ENCODE data around the gene HES4.

The HES4 gene

GRCh38 chr1:984476-984814, 15.5 kb downstream of the HES4 start (continued):
- TF ChIP-seq PRDM10 (tag by site-specific recombination; IDR thresholded peaks at IDR 0.05) (no peak), ZNF792 (tag by site-specific recombination; IDR thresholded peaks at IDR 0.05) (no peak), ZNF155 (tag by site-specific recombination; IDR thresholded peaks at IDR 0.05) (no peak), ZNF513 (tag by site-specific recombination; IDR thresholded peaks at IDR 0.05) (no peak), YY2 (tag by site-specific recombination; IDR thresholded peaks at IDR 0.05) (no peak), ZNF37A (tag by site-specific recombination; IDR thresholded peaks at IDR 0.05) (no peak), PRDM2 (tag by site-specific recombination; IDR thresholded peaks at IDR 0.05; ENCODE audit: borderline replicate concordance) (no peak), ZNF629 (tag by site-specific recombination; IDR thresholded peaks at IDR 0.05) (0 out of 2 replicates have a peak, but pooled peaks have one; percentile 42), ZNF391 (tag by site-specific recombination; IDR thresholded peaks at IDR 0.05; ENCODE audit: borderline replicate concordance, low read depth) (no peak), ZNF521 (tag by site-specific recombination; IDR thresholded peaks at IDR 0.05) (no peak), ZNF423 (tag by site-specific recombination; IDR thresholded peaks at IDR 0.05) (no peak), ZNF518A (tag by site-specific recombination; conservative IDR thresholded peaks at IDR 0.05; ENCODE audit: low read depth) (peak; percentile 94)
- TF ChIP-seq, protein P1, sequence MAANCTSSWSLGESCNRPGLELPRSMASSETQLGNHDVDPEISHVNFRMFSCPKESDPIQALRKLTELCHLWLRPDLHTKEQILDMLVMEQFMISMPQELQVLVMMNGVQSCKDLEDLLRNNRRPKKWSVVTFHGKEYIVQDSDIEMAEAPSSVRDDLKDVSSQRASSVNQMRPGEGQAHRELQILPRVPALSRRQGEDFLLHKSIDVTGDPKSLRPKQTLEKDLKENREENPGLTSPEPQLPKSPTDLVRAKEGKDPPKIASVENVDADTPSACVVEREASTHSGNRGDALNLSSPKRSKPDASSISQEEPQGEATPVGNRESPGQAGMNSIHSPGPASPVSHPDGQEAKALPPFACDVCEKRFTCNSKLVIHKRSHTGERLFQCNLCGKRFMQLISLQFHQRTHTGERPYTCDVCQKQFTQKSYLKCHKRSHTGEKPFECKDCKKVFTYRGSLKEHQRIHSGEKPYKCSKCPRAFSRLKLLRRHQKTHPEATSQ (tag by site-specific recombination; IDR thresholded peaks at IDR 0.05), result no peak
- TF ChIP-seq, protein P2, sequence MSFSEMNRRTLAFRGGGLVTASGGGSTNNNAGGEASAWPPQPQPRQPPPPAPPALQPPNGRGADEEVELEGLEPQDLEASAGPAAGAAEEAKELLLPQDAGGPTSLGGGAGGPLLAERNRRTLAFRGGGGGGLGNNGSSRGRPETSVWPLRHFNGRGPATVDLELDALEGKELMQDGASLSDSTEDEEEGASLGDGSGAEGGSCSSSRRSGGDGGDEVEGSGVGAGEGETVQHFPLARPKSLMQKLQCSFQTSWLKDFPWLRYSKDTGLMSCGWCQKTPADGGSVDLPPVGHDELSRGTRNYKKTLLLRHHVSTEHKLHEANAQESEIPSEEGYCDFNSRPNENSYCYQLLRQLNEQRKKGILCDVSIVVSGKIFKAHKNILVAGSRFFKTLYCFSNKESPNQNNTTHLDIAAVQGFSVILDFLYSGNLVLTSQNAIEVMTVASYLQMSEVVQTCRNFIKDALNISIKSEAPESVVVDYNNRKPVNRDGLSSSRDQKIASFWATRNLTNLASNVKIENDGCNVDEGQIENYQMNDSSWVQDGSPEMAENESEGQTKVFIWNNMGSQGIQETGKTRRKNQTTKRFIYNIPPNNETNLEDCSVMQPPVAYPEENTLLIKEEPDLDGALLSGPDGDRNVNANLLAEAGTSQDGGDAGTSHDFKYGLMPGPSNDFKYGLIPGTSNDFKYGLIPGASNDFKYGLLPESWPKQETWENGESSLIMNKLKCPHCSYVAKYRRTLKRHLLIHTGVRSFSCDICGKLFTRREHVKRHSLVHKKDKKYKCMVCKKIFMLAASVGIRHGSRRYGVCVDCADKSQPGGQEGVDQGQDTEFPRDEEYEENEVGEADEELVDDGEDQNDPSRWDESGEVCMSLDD (tag by site-specific recombination; IDR thresholded peaks at IDR 0.05), result no peak
- TF ChIP-seq, protein P3, sequence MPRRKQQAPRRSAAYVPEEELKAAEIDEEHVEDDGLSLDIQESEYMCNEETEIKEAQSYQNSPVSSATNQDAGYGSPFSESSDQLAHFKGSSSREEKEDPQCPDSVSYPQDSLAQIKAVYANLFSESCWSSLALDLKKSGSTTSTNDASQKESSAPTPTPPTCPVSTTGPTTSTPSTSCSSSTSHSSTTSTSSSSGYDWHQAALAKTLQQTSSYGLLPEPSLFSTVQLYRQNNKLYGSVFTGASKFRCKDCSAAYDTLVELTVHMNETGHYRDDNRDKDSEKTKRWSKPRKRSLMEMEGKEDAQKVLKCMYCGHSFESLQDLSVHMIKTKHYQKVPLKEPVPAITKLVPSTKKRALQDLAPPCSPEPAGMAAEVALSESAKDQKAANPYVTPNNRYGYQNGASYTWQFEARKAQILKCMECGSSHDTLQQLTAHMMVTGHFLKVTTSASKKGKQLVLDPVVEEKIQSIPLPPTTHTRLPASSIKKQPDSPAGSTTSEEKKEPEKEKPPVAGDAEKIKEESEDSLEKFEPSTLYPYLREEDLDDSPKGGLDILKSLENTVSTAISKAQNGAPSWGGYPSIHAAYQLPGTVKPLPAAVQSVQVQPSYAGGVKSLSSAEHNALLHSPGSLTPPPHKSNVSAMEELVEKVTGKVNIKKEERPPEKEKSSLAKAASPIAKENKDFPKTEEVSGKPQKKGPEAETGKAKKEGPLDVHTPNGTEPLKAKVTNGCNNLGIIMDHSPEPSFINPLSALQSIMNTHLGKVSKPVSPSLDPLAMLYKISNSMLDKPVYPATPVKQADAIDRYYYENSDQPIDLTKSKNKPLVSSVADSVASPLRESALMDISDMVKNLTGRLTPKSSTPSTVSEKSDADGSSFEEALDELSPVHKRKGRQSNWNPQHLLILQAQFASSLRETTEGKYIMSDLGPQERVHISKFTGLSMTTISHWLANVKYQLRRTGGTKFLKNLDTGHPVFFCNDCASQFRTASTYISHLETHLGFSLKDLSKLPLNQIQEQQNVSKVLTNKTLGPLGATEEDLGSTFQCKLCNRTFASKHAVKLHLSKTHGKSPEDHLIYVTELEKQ (tag by site-specific recombination; IDR thresholded peaks at IDR 0.05; ENCODE audit: borderline replicate concordance), result no peak

Data from HEK293 (cell line).